ENCODE results near the gene S100A10.

The S100A10 gene

DNA sequence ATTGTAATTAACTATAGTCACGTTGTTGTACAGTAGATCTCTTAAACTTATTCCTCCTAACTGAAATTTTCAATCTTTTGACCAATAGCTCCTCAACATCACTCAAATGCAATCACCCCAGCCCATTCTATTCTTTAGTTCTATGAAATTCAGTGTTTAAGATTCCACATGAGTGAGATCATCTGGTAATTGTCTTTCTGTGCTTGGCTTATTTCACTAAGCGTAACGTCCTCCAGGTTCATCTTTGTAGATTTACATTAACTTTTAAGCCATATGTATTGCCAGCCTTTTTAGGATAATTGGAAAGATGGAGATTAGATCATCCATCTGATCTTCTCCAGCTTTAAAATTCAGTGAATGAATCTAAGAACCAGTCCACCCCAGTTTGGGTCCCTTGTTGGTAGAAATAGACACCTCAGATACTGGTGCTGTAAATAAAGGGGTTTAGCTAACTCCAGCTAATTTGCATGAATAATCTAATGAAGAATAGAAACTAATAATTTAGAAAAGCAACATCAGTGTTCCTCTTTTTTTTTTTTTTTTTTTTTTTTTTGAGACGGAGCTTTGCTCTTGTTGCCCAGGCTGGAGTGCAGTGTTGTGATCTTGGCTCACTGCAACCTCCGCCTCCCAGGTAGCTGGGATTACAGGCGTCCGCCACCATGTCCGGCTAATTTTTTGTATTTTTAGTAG is 7.0 kb downstream of the S100A10 start:
- TF ChIP-seq FOXP2 (optimal IDR thresholded peaks at IDR 0.05; ENCODE audit: control extremely low read depth, extremely low read length, insufficient read depth): no peak
- no peak for TF ChIP-seq EZH2 (IDR thresholded peaks at IDR 0.05)
- TF ChIP-seq POLR2AphosphoS5 (IDR thresholded peaks at IDR 0.05; ENCODE audit: borderline replicate concordance, low read depth, low read length): no peak
- no peak for DNase-seq (ENCODE audit: low read depth, low spot score)
- no peak overlapping the region for H3K27ac ChIP-seq
- H3K9me3 ChIP-seq (ENCODE audit: low read depth, low read length): no peaks in the 10 kb centered on the region
- no peak overlapping the region for H3K9ac ChIP-seq (ENCODE audit: insufficient read length)
- no peak overlapping the region for H3K4me3 ChIP-seq
- peaks cover 3% of the 10 kb centered on the region; the same call in 1 of the 2 replicates for H3K36me3 ChIP-seq (ENCODE audit: insufficient read depth, low read length)

DNA sequence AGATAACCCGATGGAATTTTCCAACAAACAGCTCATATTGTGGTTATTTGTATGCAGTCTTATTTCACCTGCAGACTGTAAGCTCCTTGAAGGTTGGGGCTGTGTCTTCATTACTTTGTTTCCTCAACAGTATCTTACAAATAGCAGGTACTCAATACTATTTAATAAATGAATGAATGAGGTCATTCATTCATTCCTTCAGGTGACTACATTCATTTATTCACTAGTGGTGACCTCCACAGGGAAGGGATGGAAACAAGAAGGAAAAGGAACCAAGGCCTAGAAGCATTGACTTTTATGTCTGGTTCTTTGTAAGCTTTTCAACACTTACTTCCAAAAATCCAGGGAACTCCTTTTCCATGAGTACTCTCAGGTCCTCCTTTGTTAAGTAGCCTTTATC is 7.9 kb downstream of the S100A10 start:
- no peak for TF ChIP-seq POLR2AphosphoS5 (IDR thresholded peaks at IDR 0.05; ENCODE audit: borderline replicate concordance, low read depth, low read length)
- TF ChIP-seq EZH2 (IDR thresholded peaks at IDR 0.05): no peak
- TF ChIP-seq FOXP2 (optimal IDR thresholded peaks at IDR 0.05; ENCODE audit: control extremely low read depth, extremely low read length, insufficient read depth): no peak

GRCh38 chr1:151985270-151985669 is 8.4 kb downstream of the S100A10 start:
- Histone ChIP-seq H3K36me3 (ENCODE audit: insufficient read depth, low read length) (peaks cover 3% of the 10 kb centered on the region; the same call in 1 of the 2 replicates), H3K4me3 (no peak overlapping the region)

More for the DNA sequence above, 7.9 kb downstream of the S100A10 start:
- no peak for DNase-seq (ENCODE audit: low read depth, low spot score)
- Histone ChIP-seq H3K27ac (no peak overlapping the region), H3K4me3 (no peak overlapping the region), H3K9ac (ENCODE audit: insufficient read length) (no peak overlapping the region), H3K9me3 (ENCODE audit: low read depth, low read length) (no peaks in the 10 kb centered on the region), H3K36me3 (ENCODE audit: insufficient read depth, low read length) (peaks cover 3% of the 10 kb centered on the region; the same call in 1 of the 2 replicates)

GRCh38 chr1:151984313-151984956 is 9.2 kb downstream of the S100A10 start:
- Histone ChIP-seq H3K27ac (no peak overlapping the region), H3K36me3 (ENCODE audit: insufficient read depth, low read length) (peaks cover 3% of the 10 kb centered on the region; the same call in 1 of the 2 replicates)
- TF ChIP-seq POLR2AphosphoS5 (IDR thresholded peaks at IDR 0.05; ENCODE audit: borderline replicate concordance, low read depth, low read length) (no peak), FOXP2 (optimal IDR thresholded peaks at IDR 0.05; ENCODE audit: control extremely low read depth, extremely low read length, insufficient read depth) (no peak), EZH2 (IDR thresholded peaks at IDR 0.05) (no peak)

More at GRCh38 chr1:151985270-151985669, 8.4 kb downstream of the S100A10 start:
- H3K27ac ChIP-seq: no peak overlapping the region
- TF ChIP-seq POLR2AphosphoS5 (IDR thresholded peaks at IDR 0.05; ENCODE audit: borderline replicate concordance, low read depth, low read length) (no peak), FOXP2 (optimal IDR thresholded peaks at IDR 0.05; ENCODE audit: control extremely low read depth, extremely low read length, insufficient read depth) (no peak), EZH2 (IDR thresholded peaks at IDR 0.05) (no peak)
- no peaks in the 10 kb centered on the region for H3K9me3 ChIP-seq (ENCODE audit: low read depth, low read length)
- no peak for DNase-seq (ENCODE audit: low read depth, low spot score)
- no peak overlapping the region for H3K9ac ChIP-seq (ENCODE audit: insufficient read length)

GRCh38 chr1:151982300-151983005 is 11.2 kb downstream of the S100A10 start:
- no peaks in the 10 kb centered on the region for H3K9me3 ChIP-seq (ENCODE audit: low read depth, low read length)
- DNase-seq (ENCODE audit: low read depth, low spot score): no peak
- no peak overlapping the region for H3K27ac ChIP-seq
- H3K36me3 ChIP-seq (ENCODE audit: insufficient read depth, low read length): peaks cover 3% of the 10 kb centered on the region; the same call in 1 of the 2 replicates
- TF ChIP-seq FOXP2 (optimal IDR thresholded peaks at IDR 0.05; ENCODE audit: control extremely low read depth, extremely low read length, insufficient read depth): no peak
- no peak for TF ChIP-seq POLR2AphosphoS5 (IDR thresholded peaks at IDR 0.05; ENCODE audit: borderline replicate concordance, low read depth, low read length)
- no peak for TF ChIP-seq EZH2 (IDR thresholded peaks at IDR 0.05)
- H3K4me3 ChIP-seq: no peak overlapping the region
- H3K9ac ChIP-seq (ENCODE audit: insufficient read length): no peak overlapping the region

More at GRCh38 chr1:151984313-151984956, 9.2 kb downstream of the S100A10 start:
- H3K4me3 ChIP-seq: no peak overlapping the region
- no peak for DNase-seq (ENCODE audit: low read depth, low spot score)
- H3K9me3 ChIP-seq (ENCODE audit: low read depth, low read length): no peaks in the 10 kb centered on the region
- no peak overlapping the region for H3K9ac ChIP-seq (ENCODE audit: insufficient read length)

- no peak overlapping the region for H3K4me3 ChIP-seq
- H3K9ac ChIP-seq (ENCODE audit: insufficient read length): no peak overlapping the region
- peaks cover 3% of the 10 kb centered on the region; the same call in 1 of the 2 replicates for H3K36me3 ChIP-seq (ENCODE audit: insufficient read depth, low read length)
- no peaks in the 10 kb centered on the region for H3K9me3 ChIP-seq (ENCODE audit: low read depth, low read length)
- H3K27ac ChIP-seq: no peak overlapping the region
- no peak for DNase-seq (ENCODE audit: low read depth, low spot score)
- TF ChIP-seq POLR2AphosphoS5 (IDR thresholded peaks at IDR 0.05; ENCODE audit: borderline replicate concordance, low read depth, low read length) (no peak), FOXP2 (optimal IDR thresholded peaks at IDR 0.05; ENCODE audit: control extremely low read depth, extremely low read length, insufficient read depth) (no peak), EZH2 (IDR thresholded peaks at IDR 0.05) (no peak)
Observed at GRCh38 chr1:151981178-151981525, 12.5 kb downstream of the S100A10 start.

- TF ChIP-seq EZH2 (IDR thresholded peaks at IDR 0.05) (no peak), FOXP2 (optimal IDR thresholded peaks at IDR 0.05; ENCODE audit: control extremely low read depth, extremely low read length, insufficient read depth) (no peak), POLR2AphosphoS5 (IDR thresholded peaks at IDR 0.05; ENCODE audit: borderline replicate concordance, low read depth, low read length) (no peak)
- H3K36me3 ChIP-seq (ENCODE audit: insufficient read depth, low read length): peaks cover 3% of the 10 kb centered on the region; the same call in 1 of the 2 replicates
- DNase-seq (ENCODE audit: low read depth, low spot score): no peak
Observed at GRCh38 chr1:151980287-151981177, 13.1 kb downstream of the S100A10 start.

More at GRCh38 chr1:151980287-151981177, 13.1 kb downstream of the S100A10 start:
- Histone ChIP-seq H3K9ac (ENCODE audit: insufficient read length) (no peak overlapping the region), H3K4me3 (no peak overlapping the region), H3K9me3 (ENCODE audit: low read depth, low read length) (no peaks in the 10 kb centered on the region), H3K27ac (no peak overlapping the region)

All from SK-N-MC (cell line).